HG02885 (cell line): ENCODE data around the gene TRIM72.
"Not testable (repeated sequence)": the region's sequence is repeated elsewhere in the genome, so short reads cannot be mapped to it uniquely, and the experiment has no call there.

Source experiments
- ATAC-seq: cut with Tn5 transposase; IDR thresholded peaks from one replicate; pipeline ENCODE4 v1.9.1; 2021; ENCODE audit warnings: mild to moderate bottlenecking; ENCODE audit not compliant: unreplicated experiment, poor library complexity

TRIM72 gene, protein sequence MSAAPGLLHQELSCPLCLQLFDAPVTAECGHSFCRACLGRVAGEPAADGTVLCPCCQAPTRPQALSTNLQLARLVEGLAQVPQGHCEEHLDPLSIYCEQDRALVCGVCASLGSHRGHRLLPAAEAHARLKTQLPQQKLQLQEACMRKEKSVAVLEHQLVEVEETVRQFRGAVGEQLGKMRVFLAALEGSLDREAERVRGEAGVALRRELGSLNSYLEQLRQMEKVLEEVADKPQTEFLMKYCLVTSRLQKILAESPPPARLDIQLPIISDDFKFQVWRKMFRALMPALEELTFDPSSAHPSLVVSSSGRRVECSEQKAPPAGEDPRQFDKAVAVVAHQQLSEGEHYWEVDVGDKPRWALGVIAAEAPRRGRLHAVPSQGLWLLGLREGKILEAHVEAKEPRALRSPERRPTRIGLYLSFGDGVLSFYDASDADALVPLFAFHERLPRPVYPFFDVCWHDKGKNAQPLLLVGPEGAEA

GRCh38 chr16:31213877-31214707 is at the start of gene TRIM72:
Gene TRIM72, plus strand, starts transcription at chr16:31214119. Its CDS starts 620 bp downstream, at chr16:31214739.
- ATAC-seq = no peak

- no peak for ATAC-seq
Measured at GRCh38 chr16:31167315-31167714, 46.6 kb upstream of the TRIM72 start.

GRCh38 chr16:31168848-31169247 is 45.1 kb upstream of the TRIM72 start:
- no peak for ATAC-seq

- not testable (repeated sequence) for ATAC-seq
Measured at GRCh38 chr16:31170048-31170447, 43.9 kb upstream of the TRIM72 start.

GRCh38 chr16:31177136-31177535 is 36.8 kb upstream of the TRIM72 start:
- no peak for ATAC-seq

DNA sequence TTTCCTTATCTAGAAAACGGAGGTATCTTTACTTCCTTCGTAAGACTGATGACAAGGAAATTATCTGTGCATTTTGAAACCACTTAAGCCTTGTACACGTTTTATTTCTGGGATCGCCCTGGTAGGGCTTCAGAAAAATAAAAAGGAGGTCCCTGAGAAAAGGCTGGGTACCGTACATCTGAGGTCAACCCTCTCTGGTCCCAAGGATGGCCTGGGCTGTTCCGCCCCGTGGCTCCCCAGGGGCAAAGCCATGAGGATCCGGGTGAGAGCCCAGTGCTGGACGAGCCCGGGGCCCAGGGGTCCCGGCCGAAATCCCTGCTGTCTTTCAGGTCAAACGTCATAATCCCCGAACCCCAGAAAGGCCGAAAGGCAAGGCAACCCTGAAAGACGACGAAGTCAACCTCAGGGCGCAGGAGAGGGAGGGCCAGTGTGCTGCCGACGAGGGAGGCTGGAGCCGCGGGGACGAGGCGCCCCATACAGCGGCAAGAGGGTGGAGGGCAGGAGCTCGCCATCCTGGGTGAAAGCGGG is 34.6 kb upstream of the TRIM72 start:
- peak; percentile 5 for ATAC-seq

GRCh38 chr16:31179747-31180459 is 34.0 kb upstream of the TRIM72 start, which contains the start of gene FUS:
Gene FUS, plus strand, starts transcription at chr16:31180139. Its CDS starts 76 bp downstream, at chr16:31180215.
- peak; percentile 58 for ATAC-seq

DNA sequence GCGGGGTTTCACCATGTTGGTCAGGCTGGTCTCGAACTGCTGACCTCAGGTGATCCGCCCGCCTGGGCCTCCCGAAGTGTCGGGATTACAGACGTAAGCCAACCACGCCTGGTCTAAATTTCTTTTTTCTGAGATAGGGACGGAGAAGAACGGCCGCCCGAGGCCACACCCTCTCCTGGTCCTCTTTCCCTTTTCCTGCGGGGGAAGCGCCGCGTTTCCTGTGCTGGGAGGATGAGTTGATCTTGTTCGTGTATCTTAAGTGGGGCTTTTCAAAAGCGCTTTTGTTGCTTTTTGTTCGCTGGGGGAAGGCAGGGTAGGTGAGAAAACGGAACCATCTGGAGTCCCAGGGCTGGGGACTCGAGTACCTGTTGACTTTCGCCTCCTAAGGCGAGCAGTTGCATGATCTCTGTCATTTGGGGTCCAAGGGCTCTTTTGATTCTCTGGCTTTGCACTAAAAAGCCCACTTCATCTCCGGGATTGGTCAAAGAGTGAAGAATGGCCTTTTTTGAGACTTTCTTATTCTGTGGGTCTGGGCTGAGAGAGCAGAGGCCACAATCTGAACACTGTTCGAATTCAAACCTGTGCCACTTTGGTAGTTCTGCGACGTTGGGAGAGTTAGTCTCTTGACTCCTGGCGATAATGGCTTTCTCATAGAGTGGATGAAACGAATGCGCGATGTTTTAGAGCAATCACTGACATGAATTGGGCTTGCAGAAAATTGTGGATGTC is 32.7 kb upstream of the TRIM72 start:
- ATAC-seq = no peak

- ATAC-seq = no peak
Measured at GRCh38 chr16:31182391-31182790, 31.5 kb upstream of the TRIM72 start.

DNA sequence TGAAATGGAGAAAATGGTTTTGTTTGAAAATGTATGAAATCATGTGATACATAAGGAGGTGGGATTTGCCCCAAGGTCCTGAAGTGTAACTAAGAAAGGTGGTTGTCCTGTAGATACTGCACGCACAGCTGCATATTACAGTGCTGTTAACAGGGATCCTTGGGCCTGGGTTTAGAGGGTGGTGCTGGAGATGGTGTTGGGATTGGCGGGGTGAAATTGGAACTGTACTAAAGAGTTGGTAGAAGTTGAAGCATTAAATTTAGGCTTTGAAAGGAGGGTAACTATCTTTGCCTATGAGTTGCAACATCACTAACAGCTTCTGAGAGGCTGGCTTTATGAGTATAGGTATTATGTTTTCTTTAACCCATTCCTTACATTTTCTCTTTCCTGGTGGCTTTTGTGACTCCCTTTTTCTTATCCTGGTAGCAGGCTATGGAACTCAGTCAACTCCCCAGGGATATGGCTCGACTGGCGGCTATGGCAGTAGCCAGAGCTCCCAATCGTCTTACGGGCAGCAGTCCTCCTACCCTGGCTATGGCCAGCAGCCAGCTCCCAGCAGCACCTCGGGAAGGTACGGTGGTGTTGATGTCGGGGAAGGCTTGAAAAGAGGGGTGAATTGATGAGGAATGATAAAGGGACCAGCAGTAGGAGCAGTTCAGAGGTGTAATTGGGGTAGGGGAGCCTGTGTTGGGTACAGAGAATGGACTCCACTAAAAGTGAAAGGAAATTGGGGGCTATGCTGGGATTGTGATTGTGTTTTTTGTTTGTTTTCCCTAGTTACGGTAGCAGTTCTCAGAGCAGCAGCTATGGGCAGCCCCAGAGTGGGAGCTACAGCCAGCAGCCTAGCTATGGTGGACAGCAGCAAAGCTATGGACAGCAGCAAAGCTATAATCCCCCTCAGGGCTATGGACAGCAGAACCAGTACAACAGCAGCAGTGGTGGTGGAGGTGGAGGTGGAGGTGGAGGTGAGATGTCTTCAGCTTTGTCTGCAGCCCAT is 30.2 kb upstream of the TRIM72 start:
- ATAC-seq = no peak

DNA sequence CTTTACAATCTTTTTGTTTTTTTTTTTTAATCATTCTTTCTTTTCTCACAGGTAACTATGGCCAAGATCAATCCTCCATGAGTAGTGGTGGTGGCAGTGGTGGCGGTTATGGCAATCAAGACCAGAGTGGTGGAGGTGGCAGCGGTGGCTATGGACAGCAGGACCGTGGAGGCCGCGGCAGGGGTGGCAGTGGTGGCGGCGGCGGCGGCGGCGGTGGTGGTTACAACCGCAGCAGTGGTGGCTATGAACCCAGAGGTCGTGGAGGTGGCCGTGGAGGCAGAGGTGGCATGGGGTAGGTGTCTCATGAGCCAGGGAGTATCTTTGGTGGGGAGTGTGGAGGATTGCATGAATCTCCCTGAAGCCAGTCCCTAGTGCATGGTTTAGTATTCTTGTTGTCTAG is 29.0 kb upstream of the TRIM72 start:
- no peak for ATAC-seq

- ATAC-seq = no peak
Measured at GRCh38 chr16:31185339-31185738, 28.6 kb upstream of the TRIM72 start.

DNA sequence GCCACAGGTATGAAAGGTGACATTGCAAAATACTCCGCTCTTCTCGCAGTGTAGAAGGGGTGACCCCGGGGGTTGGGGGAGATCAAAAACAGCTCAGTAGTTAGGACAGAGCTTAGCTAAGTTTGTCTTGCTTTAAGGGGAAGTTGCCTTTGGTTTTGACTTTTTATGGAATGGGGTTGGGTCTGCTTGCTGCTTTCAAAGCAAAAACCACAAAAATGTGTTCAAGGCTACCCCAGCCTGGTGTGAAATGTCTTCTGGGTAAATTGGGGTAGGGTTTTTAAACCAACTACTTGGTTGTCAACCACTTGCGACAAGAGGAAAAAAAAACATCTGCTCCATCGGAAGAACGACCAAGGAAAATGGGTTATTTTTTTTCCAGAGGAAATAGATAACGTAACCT is 27.7 kb upstream of the TRIM72 start:
- no peak for ATAC-seq

DNA sequence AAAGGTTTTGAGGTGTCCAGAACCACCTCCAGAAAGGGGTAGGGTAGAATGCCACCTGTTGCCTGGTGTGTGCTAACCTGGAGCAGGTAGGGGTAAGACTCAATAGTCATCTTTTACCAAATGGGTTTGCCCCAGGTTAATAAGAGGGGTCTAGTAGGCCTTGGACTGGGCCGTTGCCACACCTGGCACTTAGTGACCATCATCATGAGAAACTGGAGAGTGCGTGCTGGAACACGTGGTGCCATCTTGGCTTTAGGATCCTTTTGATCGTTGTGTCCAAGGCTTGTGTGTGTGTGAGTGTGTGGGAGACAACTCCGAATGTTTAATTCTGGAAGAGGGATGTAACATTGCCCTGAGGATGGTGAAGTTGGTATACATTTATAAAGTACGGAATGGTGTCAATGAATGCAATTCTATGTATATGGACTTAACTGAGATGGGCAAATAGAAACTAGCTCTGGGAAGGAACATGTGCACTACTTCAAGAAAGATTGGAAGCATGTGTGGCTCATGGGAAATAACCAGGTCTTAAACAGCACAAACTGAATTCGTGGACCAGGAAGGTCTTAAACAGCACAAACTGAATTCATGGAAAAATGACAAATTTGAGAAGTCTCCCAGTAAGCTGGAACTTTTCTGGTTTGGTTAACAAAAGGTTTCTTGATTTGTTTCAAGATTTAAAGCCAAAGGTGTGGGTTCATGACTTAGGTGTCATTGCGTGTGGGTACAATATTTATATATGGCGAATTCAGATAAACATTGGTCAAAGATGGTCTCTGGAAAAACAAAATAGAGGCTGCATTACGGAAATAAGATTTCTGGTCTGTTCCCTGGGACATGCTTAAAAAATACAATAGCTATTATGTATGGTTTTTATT is 26.8 kb upstream of the TRIM72 start:
- no peak for ATAC-seq

DNA sequence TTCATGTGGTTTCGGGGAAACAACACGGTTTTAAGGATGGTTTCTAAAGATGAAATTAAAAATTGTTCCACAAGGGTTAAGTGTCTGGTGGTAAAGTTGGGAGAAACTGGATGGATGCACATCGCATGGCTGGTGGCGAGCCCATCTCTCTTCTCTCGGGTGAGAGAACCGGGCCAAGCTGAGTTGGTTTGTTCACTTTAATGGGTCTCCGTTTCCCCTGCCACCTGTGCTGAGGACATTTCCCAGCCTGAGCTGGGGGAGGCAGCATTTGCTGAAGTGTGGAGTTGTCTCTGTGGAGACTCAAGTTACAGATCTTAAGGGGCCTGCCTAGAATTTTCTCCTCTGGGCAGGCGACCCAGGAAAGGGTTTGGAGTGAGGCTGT is 26.1 kb upstream of the TRIM72 start:
- no peak for ATAC-seq

DNA sequence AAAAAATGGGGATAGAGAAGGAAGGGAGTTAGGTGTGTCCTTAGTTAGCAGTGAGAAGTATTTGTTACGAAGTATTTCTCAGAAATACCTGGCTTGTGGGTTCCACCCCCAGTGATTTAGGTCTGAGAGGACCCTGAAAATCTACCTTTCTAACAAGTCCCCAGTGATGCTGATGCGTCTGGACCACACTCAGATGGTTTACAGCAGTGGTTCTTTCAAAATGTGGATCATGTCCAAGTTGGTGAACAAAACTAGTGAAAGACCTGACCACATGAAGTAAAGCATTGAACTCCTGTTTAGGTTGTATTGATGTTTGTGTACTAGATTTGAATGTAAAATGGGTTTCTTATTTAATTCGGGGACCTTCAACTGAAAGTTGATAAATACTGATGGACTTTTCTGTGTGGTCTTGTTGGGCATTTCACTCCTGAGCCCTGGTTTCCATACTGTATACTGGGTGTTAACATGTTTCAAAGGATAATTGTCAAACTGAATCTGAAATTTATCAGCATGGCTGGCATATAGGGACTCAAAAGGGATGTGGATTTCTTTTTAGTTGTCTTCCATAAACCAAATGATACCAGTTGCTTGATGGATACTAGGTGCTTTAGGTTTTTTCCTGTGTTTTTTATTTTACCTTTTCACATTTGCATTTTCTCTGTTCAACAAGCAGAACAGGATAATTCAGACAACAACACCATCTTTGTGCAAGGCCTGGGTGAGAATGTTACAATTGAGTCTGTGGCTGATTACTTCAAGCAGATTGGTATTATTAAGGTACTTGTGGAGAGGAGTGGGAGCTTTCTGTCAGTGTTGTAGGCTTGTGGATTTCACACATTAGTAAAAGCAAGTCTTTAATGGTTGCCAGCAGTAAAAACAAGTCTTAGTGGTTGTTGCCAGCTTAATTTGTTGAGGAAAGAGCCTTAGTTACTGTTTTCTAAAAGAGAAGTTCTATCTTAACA is 25.2 kb upstream of the TRIM72 start:
- ATAC-seq = no peak

- no peak for ATAC-seq
Measured at GRCh38 chr16:31189412-31189778, 24.5 kb upstream of the TRIM72 start.
